Measurements from ENCODE around the gene PGS1.

The PGS1 gene

DNA sequence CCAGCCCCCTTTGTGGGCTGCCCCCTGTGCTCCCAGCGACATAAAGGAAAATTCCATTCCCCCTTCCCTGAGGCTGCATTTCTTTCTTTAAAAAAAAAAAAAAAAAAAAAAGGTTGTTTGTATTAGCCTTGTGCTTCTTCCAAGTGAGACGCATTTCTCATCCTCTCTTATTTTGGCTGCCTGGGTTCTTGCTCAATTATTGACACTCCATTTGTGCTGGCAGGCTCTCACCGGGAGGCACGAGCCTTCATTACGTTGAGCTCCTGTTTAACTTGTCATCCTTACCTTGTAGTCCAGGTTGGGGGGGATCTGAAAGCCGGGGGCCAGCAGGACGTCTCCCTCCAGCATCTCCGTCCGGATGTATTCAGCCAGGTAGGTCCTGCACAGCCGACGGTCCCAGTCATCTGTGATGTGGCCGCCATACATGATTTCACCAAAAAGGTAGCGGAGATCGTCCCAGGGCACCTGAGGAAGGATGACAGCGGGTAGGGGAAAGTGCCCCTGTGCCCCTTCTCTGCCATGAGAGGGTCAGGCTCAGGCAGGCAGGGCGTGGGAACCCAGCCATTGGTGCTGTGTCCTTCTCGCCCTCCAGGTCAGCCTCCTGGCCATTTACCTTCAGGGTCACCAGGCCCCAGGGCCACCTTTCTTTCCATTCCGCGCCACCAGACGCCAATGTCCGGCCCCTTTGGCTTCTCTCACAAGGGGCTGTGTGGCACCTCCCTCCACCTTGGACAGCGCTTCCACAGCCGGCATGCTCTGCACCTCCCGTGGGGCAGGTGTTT, 50.6 kb downstream of the PGS1 start:
- DNase-seq (ENCODE audit: low read depth): no peak

GRCh38 chr17:78429618-78429995, 51.2 kb downstream of the PGS1 start:
- DNase-seq (ENCODE audit: low read depth): no peak

- DNase-seq (ENCODE audit: low read depth): no peak
These were observed 52.6 kb downstream of the PGS1 start for GRCh38 chr17:78430892-78431691.

DNA sequence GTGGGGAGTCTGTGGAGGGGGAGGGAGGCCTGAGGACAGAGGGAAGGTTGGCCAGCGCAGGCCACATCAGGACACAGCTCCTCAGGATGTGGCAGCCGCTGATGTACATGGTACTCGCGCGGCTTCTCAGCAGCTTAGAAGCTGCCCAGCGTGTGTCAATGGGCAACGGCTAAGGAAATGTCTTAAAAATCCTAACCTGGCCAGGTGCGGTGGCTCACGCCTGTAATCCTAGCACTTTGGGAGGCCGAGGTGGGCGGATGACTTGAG, 53.2 kb downstream of the PGS1 start:
- DNase-seq (ENCODE audit: low read depth): no peak

- no peak for DNase-seq (ENCODE audit: low read depth)
These were observed 54.0 kb downstream of the PGS1 start for GRCh38 chr17:78432226-78433012.

DNA sequence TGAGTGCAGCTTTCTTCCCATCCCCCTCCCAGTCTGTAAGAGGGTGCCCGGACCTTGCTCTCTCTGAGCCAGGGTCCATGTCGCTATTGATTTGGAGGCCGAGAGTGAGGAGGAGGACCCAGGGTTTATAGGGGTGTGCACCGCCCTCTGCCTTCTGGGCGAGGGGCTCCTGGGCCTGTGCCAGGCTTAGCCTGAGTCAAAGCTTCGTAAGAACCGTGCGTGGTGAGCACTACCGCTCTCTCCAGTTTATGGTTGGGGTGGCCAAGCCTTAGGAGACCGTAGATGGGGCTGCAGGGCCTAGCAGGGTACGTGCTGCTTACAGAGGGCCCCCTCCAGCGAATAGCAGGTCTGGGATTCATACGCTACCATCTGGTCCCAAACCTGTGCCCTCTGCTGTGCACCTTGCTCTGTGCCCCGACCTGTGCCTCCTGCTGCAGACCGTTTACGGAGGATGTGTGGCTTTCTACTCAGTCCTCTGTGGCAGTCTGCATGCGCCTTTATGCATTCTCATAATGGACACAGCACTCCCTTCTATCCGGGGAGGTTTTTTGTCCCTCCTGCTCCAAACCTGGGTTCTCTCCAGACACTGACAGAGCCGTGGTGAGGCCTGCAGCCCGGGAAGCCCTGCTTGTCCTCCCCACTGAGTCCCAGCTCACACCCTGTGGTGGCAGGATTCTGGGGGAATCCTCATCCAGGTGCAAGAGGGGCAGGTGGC, 54.7 kb downstream of the PGS1 start:
- no peak for DNase-seq (ENCODE audit: low read depth)

DNA sequence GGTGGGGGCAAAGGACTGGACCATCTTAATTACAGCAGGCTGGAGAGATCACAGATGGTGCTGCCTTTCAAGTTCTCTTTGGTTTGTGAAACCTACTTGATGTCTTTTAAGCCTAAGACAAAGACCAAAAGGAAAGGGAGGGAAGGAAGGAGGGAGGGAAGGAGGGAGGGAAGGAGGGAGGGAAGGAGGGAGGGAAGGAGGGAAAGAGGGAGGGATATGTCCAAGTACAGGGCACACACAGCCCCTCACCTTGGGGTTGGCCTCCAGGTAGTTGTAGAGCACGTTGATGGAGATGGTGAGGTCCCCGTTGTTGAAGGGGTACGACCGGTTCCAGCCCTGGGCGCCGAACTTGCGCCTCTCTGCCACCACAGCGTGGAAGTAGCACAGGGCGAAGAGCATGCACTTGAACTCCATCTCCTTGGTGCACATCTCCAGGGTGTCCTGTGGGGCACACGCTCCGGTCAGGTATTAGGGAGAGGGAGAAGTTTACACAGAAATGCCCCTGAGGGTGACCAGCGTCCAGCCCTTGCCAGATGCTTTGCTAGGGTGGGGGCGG, 55.4 kb downstream of the PGS1 start:
- no peak for DNase-seq (ENCODE audit: low read depth)

DNA sequence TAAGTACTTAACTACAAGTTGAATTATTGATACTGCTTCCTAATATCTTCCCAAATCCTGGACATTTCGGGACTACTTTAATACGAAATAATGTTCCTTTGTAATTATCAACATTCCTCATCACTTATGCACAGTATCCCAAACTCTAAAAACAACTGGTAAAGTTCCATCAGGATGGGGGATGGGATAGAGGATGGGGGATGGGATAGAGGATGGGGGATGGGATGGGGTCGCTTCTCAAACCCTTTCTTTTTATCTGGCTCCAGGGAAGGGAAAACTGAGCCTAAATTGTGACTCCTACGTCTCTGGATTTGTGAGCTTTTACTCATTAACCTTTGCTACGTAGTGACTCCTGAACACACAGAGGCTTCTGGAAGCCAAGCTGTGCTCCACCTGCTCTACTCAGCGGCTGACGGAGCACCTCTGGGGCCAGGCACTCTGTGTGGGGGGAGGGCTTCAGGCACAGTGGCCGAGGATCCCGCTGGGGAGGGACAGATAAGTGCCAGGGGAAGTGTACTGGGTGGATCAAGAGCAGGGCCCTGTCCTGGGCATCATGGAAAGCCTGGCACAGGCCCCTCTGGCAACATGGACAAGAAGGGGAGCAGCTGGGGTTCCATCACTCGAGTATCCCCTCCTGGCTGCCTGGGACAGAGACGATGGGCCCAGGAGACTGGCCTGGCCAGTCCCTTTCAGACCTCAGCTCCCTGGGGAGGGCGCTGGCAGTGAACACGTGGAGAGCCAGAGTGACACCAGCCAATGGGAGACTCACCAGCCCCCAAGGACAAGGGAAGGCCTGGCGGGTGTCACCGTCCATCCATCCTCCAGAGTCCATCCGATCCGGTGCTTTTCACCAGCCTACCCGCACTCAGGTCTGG, 56.2 kb downstream of the PGS1 start:
- no peak for DNase-seq (ENCODE audit: low read depth)

DNA sequence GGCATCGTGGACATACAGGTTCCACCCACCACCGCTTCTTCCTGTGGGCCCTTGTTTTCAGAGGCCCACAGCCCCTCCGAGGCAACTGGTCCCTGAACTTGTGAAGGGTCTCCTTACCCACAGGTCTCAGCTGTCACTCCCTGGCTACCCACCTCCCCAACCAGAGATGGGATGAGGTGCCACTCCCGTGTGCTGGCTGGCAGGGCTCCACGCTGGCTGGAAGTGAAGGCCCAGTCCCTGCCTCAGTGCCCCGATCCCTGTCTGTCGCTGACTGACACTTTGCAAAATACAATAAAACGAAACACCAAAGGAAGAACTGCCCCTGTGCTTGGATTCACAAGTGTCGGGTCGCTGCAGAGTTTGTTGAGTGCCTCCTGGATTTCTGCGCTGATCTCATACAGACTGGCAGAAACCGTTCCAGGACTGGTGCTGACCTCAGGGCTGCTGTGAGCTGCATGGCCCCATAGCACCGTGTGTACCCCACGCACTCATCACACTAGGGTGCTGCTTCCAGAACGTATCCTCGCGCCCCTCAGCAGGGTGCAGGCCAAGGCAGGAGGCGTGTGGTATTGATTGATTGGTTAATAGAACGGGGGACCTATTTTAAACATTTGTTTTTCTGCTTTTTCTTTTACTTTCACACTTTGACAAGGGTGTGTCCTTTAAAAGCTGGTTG, 57.0 kb downstream of the PGS1 start:
- DNase-seq (ENCODE audit: low read depth): no peak

GRCh38 chr17:78437508-78438169, 59.2 kb downstream of the PGS1 start:
- DNase-seq (ENCODE audit: low read depth): no peak

DNA sequence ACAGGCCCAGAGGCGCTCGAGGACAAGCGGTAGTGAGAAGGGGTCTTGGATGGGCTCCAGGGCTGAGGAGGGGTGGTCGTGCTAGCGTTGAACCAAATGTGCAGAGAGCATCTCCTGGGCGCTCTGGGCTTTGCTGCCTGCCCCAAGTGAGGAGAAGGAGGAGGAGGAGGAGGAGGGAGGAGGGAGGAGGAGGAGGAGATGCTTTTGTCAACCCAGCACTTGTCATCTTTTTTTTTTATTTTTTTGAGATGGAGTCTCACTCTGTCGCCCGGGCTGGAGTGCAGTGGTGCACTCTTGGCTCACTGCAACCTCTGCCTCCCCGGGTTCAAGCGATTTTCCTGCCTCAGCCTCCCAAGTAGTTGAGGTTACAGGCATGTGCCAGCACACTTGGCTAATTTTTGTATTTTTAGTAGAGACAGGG, 59.8 kb downstream of the PGS1 start:
- no peak for DNase-seq (ENCODE audit: low read depth)

DNA sequence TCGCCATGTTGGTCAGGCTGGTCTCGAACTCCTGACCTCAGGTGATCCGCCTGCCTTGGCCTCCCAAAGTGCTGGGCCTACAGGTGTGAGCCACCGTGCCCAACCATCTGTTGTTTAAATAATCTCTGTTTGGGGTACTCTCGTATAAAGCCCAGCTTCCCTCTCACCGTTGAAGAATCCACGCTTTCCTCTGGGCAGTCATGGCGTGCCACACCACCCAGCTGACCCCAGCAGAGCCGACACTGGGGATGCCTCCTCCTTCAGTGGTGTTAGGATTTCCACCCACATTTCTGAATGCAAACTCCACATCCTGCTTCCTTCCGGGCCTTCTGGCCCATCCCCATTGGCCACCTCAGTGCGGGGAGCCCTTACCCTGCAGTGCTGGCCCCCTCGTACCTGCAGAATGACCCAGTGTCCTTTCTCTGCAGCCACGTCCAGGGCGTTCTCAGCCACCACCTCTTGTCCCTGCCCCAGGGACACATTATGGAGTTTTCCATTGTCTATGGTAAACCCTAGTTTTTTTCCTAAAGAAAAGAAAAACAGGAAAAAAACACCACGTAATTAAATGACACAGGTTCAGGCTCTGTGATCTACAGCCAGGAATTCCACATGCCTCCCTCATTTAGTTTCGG, 60.4 kb downstream of the PGS1 start:
- DNase-seq (ENCODE audit: low read depth): no peak

DNA sequence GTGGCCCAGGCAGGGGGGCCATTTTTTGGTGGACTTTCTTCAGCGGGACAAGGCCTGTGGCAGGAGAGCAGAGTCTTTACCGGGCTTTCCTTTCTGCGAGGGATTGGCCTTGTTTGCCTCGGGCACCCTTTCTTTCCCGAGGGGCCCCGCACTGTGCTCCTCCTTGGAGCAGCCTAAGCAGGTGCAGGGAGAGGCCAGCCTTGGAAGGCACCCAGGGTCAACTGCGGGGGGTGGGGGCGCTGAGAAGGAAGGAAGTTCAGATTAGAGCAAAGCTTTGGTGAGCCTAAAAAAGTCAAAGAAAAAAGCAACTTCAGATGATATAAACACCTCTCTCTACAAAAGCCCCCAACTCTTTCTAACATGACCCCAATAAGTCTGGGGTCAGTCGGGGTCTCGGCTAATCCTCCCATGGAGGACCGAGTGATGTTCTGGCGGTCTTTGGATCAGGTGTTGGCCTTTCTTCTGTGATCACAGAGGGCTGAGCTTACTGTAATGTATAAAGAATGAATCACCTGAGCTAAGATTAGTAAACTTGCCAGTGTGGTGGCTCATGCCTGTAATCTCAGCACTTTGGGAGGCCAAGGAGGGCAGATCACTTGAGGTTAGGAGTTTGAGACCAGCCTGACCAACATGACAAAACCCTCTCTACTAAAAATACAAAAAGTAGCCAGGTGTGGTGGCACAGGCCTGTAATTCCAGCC, 63.0 kb downstream of the PGS1 start:
- DNase-seq (ENCODE audit: low read depth): no peak

GRCh38 chr17:78442648-78443218, 64.3 kb downstream of the PGS1 start:
- DNase-seq (ENCODE audit: low read depth): no peak

DNA sequence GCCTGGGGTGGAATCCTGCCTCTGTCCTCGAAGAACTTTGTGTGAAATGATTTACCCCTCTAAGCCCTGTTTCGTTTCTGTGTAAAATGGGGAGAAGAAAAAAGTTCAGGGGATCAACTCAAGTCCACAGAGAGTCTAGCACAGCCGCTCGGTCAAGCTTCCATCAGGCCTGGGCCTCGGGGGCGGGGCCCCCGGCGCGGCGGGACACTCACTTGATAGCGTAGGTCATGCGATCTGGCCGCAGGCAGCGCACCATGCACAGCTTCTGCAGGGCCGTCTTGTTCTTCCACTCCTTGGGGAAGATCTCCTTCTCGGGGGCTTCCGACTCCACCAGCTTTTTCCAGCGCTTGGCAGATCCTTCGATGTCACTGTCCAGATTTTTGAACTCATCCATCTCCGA, 65.9 kb downstream of the PGS1 start:
- DNase-seq (ENCODE audit: low read depth): no peak

DNA sequence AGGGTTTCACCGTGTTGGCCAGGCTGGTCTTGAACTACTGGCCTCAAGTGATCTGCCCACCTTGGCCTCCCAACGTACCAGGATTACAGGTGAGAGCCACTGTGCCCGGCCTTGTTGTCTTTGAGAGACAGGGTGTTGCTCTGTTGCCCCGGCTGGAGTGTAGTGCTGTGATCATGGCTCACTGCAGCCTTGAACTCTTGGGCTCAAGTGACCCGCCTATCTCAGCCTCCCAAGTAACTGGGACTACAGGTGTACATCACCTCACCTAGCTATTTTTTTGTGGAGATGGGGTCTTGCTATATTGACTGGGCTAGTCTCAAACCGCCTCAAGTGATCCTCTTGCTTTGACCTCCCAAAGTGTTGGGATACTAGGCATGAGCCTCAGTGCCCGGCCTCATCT, 68.4 kb downstream of the PGS1 start:
- DNase-seq (ENCODE audit: low read depth): no peak

- DNase-seq (ENCODE audit: low read depth): no peak
These were observed 70.0 kb downstream of the PGS1 start for GRCh38 chr17:78448356-78448993.

All from non-pigmented ciliary epithelial cell (primary cell).